ENCODE measurements around the gene FBXL12.

DNA sequence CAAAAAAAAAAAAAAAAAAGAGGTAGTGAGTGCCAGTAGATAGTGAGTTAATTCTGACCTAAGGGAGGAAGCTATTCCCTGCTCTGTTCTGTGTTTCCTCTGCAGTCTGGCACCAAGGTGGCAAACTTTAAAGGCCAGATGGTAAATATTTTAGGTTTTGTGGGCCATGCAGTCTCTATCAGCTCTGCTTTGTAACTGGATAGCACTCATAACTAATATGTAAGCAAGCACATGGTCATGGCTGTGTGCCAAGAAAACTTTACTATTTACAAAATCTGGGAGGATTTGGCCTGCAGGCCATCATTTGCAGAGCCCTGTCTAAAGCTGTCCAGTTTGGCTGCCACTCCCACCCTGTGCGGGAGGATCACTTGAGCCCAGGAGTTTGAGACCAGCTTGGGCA is 20.5 kb upstream of the FBXL12 start:
- no peak for TF ChIP-seq EP300 (IDR thresholded peaks at IDR 0.05)
- TF ChIP-seq, protein P1, sequence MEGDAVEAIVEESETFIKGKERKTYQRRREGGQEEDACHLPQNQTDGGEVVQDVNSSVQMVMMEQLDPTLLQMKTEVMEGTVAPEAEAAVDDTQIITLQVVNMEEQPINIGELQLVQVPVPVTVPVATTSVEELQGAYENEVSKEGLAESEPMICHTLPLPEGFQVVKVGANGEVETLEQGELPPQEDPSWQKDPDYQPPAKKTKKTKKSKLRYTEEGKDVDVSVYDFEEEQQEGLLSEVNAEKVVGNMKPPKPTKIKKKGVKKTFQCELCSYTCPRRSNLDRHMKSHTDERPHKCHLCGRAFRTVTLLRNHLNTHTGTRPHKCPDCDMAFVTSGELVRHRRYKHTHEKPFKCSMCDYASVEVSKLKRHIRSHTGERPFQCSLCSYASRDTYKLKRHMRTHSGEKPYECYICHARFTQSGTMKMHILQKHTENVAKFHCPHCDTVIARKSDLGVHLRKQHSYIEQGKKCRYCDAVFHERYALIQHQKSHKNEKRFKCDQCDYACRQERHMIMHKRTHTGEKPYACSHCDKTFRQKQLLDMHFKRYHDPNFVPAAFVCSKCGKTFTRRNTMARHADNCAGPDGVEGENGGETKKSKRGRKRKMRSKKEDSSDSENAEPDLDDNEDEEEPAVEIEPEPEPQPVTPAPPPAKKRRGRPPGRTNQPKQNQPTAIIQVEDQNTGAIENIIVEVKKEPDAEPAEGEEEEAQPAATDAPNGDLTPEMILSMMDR (IDR thresholded peaks at IDR 0.05), result no peak
- peak in 1 of 4 donors; percentile 67 for TF ChIP-seq POLR2AphosphoS5 (IDR thresholded peaks at IDR 0.05)
- TF ChIP-seq POLR2A (IDR thresholded peaks at IDR 0.05), result no peak

Data from sigmoid colon (tissue), 4 donors.